HepG2 (cell line): ENCODE data around the gene VASN. TPM values are rescaled to one million over a fixed set of nuclear protein-coding genes. Genes with fewer than 3 reads are reported as not detected.

Experiments used
- ATF7-NPFF ChIP-seq: sonication (generic); formaldehyde crosslinking; IDR thresholded peaks from 2 replicates; pipeline ENCODE4 v1.8.1; 2023; ENCODE audit warnings: mild to moderate bottlenecking, low read depth, missing genetic modification reagents, moderate library complexity
- CTCF ChIP-seq: sonication (generic); formaldehyde crosslinking; IDR thresholded peaks from 2 replicates; pipeline ENCODE4 v1.5.0; 2020; ENCODE audit warnings: mild to moderate bottlenecking, missing genetic modification reagents, moderate library complexity
- DNMT3B ChIP-seq: conservative IDR thresholded peaks from 2 replicates; pipeline ENCODE4 v1.6.1; 2016; ENCODE audit warnings: missing biosample characterization, control low read depth
- ELF1 ChIP-seq: sonication (generic); formaldehyde crosslinking; IDR thresholded peaks from 2 replicates; pipeline ENCODE4 v1.4.0; 2020; ENCODE audit warnings: missing genetic modification reagents
- FOXK2 ChIP-seq: fragments of 450-650 bp; IDR thresholded peaks from 2 replicates; pipeline ENCODE4 v1.6.1; 2016
- HOXA9 ChIP-seq: sonication (generic); formaldehyde crosslinking; IDR thresholded peaks from 2 replicates; pipeline ENCODE4 v1.8.1; 2022; ENCODE audit warnings: missing genetic modification reagents, mild to moderate bottlenecking, moderate library complexity, borderline replicate concordance
- KAT8 ChIP-seq: IDR thresholded peaks from 2 replicates; pipeline ENCODE4 v1.6.1; 2016; ENCODE audit warnings: missing genetic modification reagents, missing compliant biosample characterization
- NCOR1 ChIP-seq: fragments of 200-600 bp; sonication (generic); IDR thresholded peaks from 2 replicates; pipeline ENCODE4 v1.7.0; 2017; ENCODE audit warnings: antibody characterized with exemption, low read length, borderline replicate concordance
- NONO ChIP-seq, 2 experiments: fragments of 450-650 bp in 1 of 2; sonication (generic) in 1 of 2; formaldehyde crosslinking in 1 of 2; IDR thresholded peaks in 1 of 2; conservative IDR thresholded peaks in 1 of 2; 2 replicates each; pipeline versions ENCODE4 v1.6.1 to v1.8.0; 2017 to 2022; ENCODE audit warnings: mild to moderate bottlenecking in 1 of 2, missing genetic modification reagents in 1 of 2, moderate library complexity in 1 of 2
- PAX8 ChIP-seq: sonication (generic); formaldehyde crosslinking; IDR thresholded peaks from 2 replicates; pipeline ENCODE4 v1.8.0; 2022; ENCODE audit warnings: mild to moderate bottlenecking, missing genetic modification reagents, borderline replicate concordance
- RAD51 ChIP-seq: fragments of 450-650 bp; IDR thresholded peaks from 2 replicates; pipeline ENCODE4 v1.6.1; 2016; ENCODE audit warnings: borderline replicate concordance
- RFX1 ChIP-seq: fragments of 450-650 bp; IDR thresholded peaks from 2 replicates; pipeline ENCODE4 v1.6.1; 2017
- RFX5 ChIP-seq: IDR thresholded peaks from 2 replicates; pipeline ENCODE4 v1.6.1; 2011; ENCODE audit warnings: low read depth, low read length, improper control_type of control experiment
- TEAD2 ChIP-seq: sonication (generic); formaldehyde crosslinking; IDR thresholded peaks from 2 replicates; pipeline ENCODE4 v1.9.0; 2021; ENCODE audit warnings: missing genetic modification reagents
- ZFP82 ChIP-seq: sonication (generic); formaldehyde crosslinking; IDR thresholded peaks from 2 replicates; pipeline ENCODE4 v1.5.1; 2020; ENCODE audit warnings: mild to moderate bottlenecking, missing genetic modification reagents, borderline replicate concordance
- ZNF691 ChIP-seq: sonication (generic); formaldehyde crosslinking; IDR thresholded peaks from 2 replicates; pipeline ENCODE4 v1.4.0; 2020; ENCODE audit warnings: missing genetic modification reagents, low read depth, mild to moderate bottlenecking, borderline replicate concordance
- ZNF792 ChIP-seq: IDR thresholded peaks from 2 replicates; pipeline ENCODE4 v1.6.1; 2016
- ZSCAN31 ChIP-seq: sonication (generic); formaldehyde crosslinking; IDR thresholded peaks from 2 replicates; pipeline ENCODE4 v1.5.0; 2020; ENCODE audit warnings: low read depth, mild to moderate bottlenecking, missing genetic modification reagents
- polyA plus RNA-seq, 8 experiments: library from polyadenylated mRNA; depleted of rRNA in 3 of 8; stranded (reverse) in 7 of 8; unstranded in 1 of 8; fragments of >200 nt; fragmentation: Illumina TruSeq in 4 of 8; extraction: Trizol in 4 of 8; gene quantifications; 2 replicates each; pipeline versions ENCODE4 v1.2.1 to v1.2.3, GENCODE V29; 2011 to 2016; ENCODE audit warnings: low read depth in 4 of 8, missing spikeins in 1 of 8, mixed read lengths in 1 of 8; ENCODE audit not compliant: insufficient read depth in 1 of 8
- total RNA-seq, 5 experiments: library from RNA; depleted of rRNA; stranded (reverse); fragments of >200 nt; fragmentation: Illumina TruSeq; extraction: Trizol; gene quantifications; 2 replicates each; pipeline ENCODE4 v1.2.3, GENCODE V29; 2016; ENCODE audit warnings: low read depth in 1 of 5
- TF ChIP-seq, protein P1 (sequence below): fragments of 450-650 bp; IDR thresholded peaks from 2 replicates; pipeline ENCODE4 v1.6.1; 2016
- TF ChIP-seq, protein P2 (sequence below): sonication (generic); formaldehyde crosslinking; IDR thresholded peaks from 2 replicates; pipeline ENCODE4 v1.5.0; 2020; ENCODE audit warnings: missing genetic modification reagents, mild to moderate bottlenecking, borderline replicate concordance
- TF ChIP-seq, protein P3 (sequence below): sonication (generic); formaldehyde crosslinking; IDR thresholded peaks from 2 replicates; pipeline ENCODE4 v1.8.0; 2022; ENCODE audit warnings: mild to moderate bottlenecking, missing genetic modification reagents, moderate library complexity
- TF ChIP-seq, protein P4 (sequence below): sonication (generic); formaldehyde crosslinking; IDR thresholded peaks from 2 replicates; pipeline ENCODE4 v1.4.0; 2020; ENCODE audit warnings: mild to moderate bottlenecking, missing genetic modification reagents

VASN gene
- total and polyA plus RNA-seq, 2 of the 13 experiments (the other 11 are each of a cell fraction or from before 2014, with no cell fraction given), result 8.4 to 18.2 TPM

DNA sequence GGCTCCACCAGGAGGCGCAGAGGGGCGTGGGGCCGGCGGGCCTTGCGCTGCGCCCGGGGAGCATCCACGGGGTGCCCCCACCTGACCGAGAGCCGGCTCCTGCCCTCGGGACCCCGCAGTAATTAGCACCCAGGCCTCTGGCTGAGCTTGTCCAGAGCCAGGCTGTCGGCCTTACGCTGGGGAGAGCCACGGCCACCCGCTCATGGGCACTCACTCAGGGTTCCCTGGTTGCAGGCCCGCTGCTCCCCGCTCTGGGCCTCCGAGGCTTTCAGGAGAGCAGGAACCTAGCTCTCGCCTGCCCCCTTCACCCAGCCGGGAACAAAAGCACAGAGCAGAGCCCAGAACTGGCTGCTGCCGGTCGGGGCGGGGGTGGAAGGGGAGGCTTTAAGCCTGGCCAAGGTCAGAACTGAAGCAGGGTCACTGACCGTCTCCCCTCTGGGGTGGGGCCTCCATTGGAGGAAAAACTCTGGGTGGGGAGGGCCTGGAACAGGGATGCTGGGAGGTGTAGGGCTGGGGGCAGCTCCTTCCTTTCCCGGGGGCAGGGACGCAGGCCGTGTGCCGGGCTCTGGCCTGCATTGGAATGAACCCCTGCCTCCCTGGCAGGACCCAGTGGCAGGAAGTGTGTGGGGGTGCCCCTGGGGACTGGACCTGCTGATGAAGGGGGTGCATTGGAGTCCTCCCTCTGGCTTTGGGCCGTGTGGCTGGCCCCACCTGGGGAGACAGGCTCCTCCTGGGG, 43.4 kb upstream of the VASN start (continued):
- TF ChIP-seq PAX8 (no peak), DNMT3B (CRISPR knock-in tag) (no peak), ZNF691 (CRISPR knock-in tag) (peak; percentile 71; the same call in 1 of the 2 replicates), NONO (IDR thresholded peaks at IDR 0.05) (no peak), NONO (CRISPR knock-in tag; conservative IDR thresholded peaks at IDR 0.05) (peak; percentile 68; the same call in 1 of the 2 replicates), FOXK2 (no peak), ELF1 (CRISPR knock-in tag) (peak; percentile 29; the same call in 1 of the 2 replicates), HOXA9 (CRISPR knock-in tag) (no peak), TEAD2 (CRISPR knock-in tag) (no peak), ZSCAN31 (no peak), RFX5 (no peak), KAT8 (CRISPR knock-in tag) (peak; percentile 78), RFX1 (no peak), ZFP82 (CRISPR knock-in tag) (no peak), NCOR1 (no peak), CTCF (CRISPR knock-in tag) (peak; percentile 91), ATF7-NPFF (peak; percentile 72; the same call in 1 of the 2 replicates), RAD51 (no peak), ZNF792 (CRISPR knock-in tag) (peak; percentile 79)
- TF ChIP-seq, protein P1, sequence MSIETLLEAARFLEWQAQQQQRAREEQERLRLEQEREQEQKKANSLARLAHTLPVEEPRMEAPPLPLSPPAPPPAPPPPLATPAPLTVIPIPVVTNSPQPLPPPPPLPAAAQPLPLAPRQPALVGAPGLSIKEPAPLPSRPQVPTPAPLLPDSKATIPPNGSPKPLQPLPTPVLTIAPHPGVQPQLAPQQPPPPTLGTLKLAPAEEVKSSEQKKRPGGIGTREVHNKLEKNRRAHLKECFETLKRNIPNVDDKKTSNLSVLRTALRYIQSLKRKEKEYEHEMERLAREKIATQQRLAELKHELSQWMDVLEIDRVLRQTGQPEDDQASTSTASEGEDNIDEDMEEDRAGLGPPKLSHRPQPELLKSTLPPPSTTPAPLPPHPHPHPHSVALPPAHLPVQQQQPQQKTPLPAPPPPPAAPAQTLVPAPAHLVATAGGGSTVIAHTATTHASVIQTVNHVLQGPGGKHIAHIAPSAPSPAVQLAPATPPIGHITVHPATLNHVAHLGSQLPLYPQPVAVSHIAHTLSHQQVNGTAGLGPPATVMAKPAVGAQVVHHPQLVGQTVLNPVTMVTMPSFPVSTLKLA, result no peak
- TF ChIP-seq, protein P2, sequence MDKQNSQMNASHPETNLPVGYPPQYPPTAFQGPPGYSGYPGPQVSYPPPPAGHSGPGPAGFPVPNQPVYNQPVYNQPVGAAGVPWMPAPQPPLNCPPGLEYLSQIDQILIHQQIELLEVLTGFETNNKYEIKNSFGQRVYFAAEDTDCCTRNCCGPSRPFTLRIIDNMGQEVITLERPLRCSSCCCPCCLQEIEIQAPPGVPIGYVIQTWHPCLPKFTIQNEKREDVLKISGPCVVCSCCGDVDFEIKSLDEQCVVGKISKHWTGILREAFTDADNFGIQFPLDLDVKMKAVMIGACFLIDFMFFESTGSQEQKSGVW (CRISPR knock-in tag), result no peak
- TF ChIP-seq, protein P3, sequence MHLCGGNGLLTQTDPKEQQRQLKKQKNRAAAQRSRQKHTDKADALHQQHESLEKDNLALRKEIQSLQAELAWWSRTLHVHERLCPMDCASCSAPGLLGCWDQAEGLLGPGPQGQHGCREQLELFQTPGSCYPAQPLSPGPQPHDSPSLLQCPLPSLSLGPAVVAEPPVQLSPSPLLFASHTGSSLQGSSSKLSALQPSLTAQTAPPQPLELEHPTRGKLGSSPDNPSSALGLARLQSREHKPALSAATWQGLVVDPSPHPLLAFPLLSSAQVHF (CRISPR knock-in tag), result no peak
- TF ChIP-seq, protein P4, sequence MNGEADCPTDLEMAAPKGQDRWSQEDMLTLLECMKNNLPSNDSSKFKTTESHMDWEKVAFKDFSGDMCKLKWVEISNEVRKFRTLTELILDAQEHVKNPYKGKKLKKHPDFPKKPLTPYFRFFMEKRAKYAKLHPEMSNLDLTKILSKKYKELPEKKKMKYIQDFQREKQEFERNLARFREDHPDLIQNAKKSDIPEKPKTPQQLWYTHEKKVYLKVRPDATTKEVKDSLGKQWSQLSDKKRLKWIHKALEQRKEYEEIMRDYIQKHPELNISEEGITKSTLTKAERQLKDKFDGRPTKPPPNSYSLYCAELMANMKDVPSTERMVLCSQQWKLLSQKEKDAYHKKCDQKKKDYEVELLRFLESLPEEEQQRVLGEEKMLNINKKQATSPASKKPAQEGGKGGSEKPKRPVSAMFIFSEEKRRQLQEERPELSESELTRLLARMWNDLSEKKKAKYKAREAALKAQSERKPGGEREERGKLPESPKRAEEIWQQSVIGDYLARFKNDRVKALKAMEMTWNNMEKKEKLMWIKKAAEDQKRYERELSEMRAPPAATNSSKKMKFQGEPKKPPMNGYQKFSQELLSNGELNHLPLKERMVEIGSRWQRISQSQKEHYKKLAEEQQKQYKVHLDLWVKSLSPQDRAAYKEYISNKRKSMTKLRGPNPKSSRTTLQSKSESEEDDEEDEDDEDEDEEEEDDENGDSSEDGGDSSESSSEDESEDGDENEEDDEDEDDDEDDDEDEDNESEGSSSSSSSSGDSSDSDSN, result peak; percentile 95
